Panc1 (cell line): ENCODE results near the gene AMD1. TPM values are rescaled to one million over a fixed set of nuclear protein-coding genes. Genes with fewer than 3 reads are reported as not detected.

ENCODE experiments used
- ATAC-seq: fragments of 200-7000 bp; cut with Tn5 transposase; 2 replicates; pipeline ENCODE4 v1.9.1; 2020; ENCODE audit warnings: mild to moderate bottlenecking, moderate library complexity
- Bru-seq: library from RNA; stranded (reverse); fragments of 400-500 nt; gene quantifications from one replicate; lab custom pipeline; 2021; lab: Mats Ljungman, UMichigan
- BruChase-seq, 2 experiments: library from RNA; stranded (reverse); fragments of 400-500 nt; gene quantifications; one replicate each; lab custom pipeline; 2021; lab: Mats Ljungman, UMichigan
- BruUV-seq: library from RNA; stranded (reverse); fragments of 400-500 nt; replicated peaks from 2 replicates; lab custom pipeline; 2021; lab: Mats Ljungman, UMichigan
- CTCF ChIA-PET: fragments of 300-600 bp; sonication (Branson Sonifier 250); formaldehyde crosslinking; loops from one replicate; lab custom pipeline; 2022; ENCODE audit warnings: antibody characterized with exemption; lab: Charles Lee
- POLR2A ChIA-PET: fragments of 300-600 bp; sonication (Branson Sonifier 250); formaldehyde crosslinking; loops from one replicate; lab custom pipeline; 2022; ENCODE audit warnings: antibody characterized with exemption; lab: Charles Lee
- DNase-seq: peaks from one replicate; pipeline ENCODE4 v3.0.0-alpha.2; 2010; ENCODE audit warnings: low read depth, low spot score
- H3K27ac ChIP-seq: 2 replicates; pipeline ENCODE4 v1.5.1; 2011; ENCODE audit warnings: mild to moderate bottlenecking, low read length, inconsistent platforms
- H3K27me3 ChIP-seq: fragments of 200-500 bp; sonication (Bioruptor generic); 2 replicates; pipeline ENCODE4 v1.6.0; 2014; ENCODE audit warnings: low read length, inconsistent platforms; ENCODE audit not compliant: control insufficient read depth, insufficient read depth
- H3K36me3 ChIP-seq: fragments of 200-500 bp; sonication (Bioruptor generic); 2 replicates; pipeline ENCODE4 v1.5.1; 2014; ENCODE audit warnings: inconsistent platforms, mild to moderate bottlenecking, low read length, moderate library complexity; ENCODE audit not compliant: control insufficient read depth, insufficient read depth
- H3K4me1 ChIP-seq: 2 replicates; pipeline ENCODE4 v1.5.1; 2011; ENCODE audit warnings: inconsistent platforms, mild to moderate bottlenecking, low read length, moderate library complexity; ENCODE audit not compliant: control insufficient read depth, insufficient read depth
- H3K4me3 ChIP-seq, 2 experiments: 2 replicates each; pipeline ENCODE4 v1.5.1; 2011 to 2012; ENCODE audit warnings: low read depth in 2 of 2, low read length in 2 of 2, mild to moderate bottlenecking in 2 of 2, inconsistent platforms in 1 of 2, moderate library complexity in 1 of 2
- H3K9me3 ChIP-seq: fragments of 200-500 bp; sonication (Bioruptor generic); 2 replicates; pipeline ENCODE4 v1.5.1; 2014; ENCODE audit warnings: low read depth, mild to moderate bottlenecking, inconsistent platforms, low read length, moderate library complexity; ENCODE audit not compliant: control insufficient read depth, insufficient read depth
- CTCF ChIP-seq: fragments of 450-650 bp; IDR thresholded peaks from 2 replicates; pipeline ENCODE4 v1.5.1; 2017; ENCODE audit warnings: mild to moderate bottlenecking
- POLR2AphosphoS5 ChIP-seq: IDR thresholded peaks from 2 replicates; pipeline ENCODE4 v1.6.1; 2012; ENCODE audit warnings: mild to moderate bottlenecking, low read depth, low read length, moderate library complexity
- SIN3A ChIP-seq: IDR thresholded peaks from 2 replicates; pipeline ENCODE4 v1.6.1; 2012; ENCODE audit warnings: low read depth, mild to moderate bottlenecking, low read length, moderate library complexity, borderline replicate concordance; ENCODE audit not compliant: insufficient read depth
- TCF7L2 ChIP-seq: IDR thresholded peaks from 2 replicates; pipeline ENCODE4 v1.6.1; 2011; ENCODE audit warnings: mild to moderate bottlenecking, low read depth, low read length, inconsistent platforms
- in situ Hi-C: cut with HindIII; loops from 2 replicates; pipeline ENCODE4 v1.10.0; 2016; ENCODE audit warnings: low sequenced_read_pairs, low pct_unique_long_range_greater_than_20kb
- intact Hi-C: fragments of 100-400 bp; cut with micrococcal nuclease; formaldehyde crosslinking; loops from one replicate; pipeline ENCODE4 v1.10.0; 2022; ENCODE audit not compliant: unreplicated experiment
- long read RNA-seq: library from polyadenylated mRNA; unstranded; transcript quantifications from one replicate; pipeline ENCODE4 v2.0.0, GENCODE V29; 2021; ENCODE audit not compliant: unreplicated experiment
- polyA plus RNA-seq: library from polyadenylated mRNA; unstranded; fragments of >200 nt; gene quantifications from one replicate; pipeline ENCODE4 v1.2.1, GENCODE V29; 2012; ENCODE audit warnings: missing spikeins; ENCODE audit not compliant: insufficient read length
- total RNA-seq: library from RNA; stranded (reverse); gene quantifications from one replicate; pipeline ENCODE4 v1.2.1, GENCODE V29; 2021; ENCODE audit not compliant: unreplicated experiment
- TF ChIP-seq, protein P1 (sequence below), 2 experiments: IDR thresholded peaks; 2 replicates each; pipeline ENCODE4 v1.6.1; 2011 to 2012; ENCODE audit warnings: low read depth in 2 of 2, control low read depth in 1 of 2, low read length in 1 of 2, mild to moderate bottlenecking in 1 of 2, moderate library complexity in 1 of 2; ENCODE audit not compliant: insufficient read depth in 1 of 2

AMD1 gene
- 81.7 TPM for total RNA-seq
- 31.5 TPM for polyA plus RNA-seq
- Bru-seq, nascent RNA, result percentile 99 among the genes with signal in this experiment
- percentile 99 among the genes with signal in this experiment for BruChase-seq, experiment 1, labeled RNA remaining after a 2-hour chase
- percentile 96 among the genes with signal in this experiment for BruChase-seq, experiment 2, labeled RNA remaining after a 6-hour chase
- long read RNA-seq, transcript AMD1-204 (9 exons, 3,438 nt), result major isoform, 185 of 216 reads
- long read RNA-seq, partial matches to known transcripts, result 1 of 216 reads
- long read RNA-seq, other reads (novel, unspliced or antisense), result 21 of 216 reads

DNA sequence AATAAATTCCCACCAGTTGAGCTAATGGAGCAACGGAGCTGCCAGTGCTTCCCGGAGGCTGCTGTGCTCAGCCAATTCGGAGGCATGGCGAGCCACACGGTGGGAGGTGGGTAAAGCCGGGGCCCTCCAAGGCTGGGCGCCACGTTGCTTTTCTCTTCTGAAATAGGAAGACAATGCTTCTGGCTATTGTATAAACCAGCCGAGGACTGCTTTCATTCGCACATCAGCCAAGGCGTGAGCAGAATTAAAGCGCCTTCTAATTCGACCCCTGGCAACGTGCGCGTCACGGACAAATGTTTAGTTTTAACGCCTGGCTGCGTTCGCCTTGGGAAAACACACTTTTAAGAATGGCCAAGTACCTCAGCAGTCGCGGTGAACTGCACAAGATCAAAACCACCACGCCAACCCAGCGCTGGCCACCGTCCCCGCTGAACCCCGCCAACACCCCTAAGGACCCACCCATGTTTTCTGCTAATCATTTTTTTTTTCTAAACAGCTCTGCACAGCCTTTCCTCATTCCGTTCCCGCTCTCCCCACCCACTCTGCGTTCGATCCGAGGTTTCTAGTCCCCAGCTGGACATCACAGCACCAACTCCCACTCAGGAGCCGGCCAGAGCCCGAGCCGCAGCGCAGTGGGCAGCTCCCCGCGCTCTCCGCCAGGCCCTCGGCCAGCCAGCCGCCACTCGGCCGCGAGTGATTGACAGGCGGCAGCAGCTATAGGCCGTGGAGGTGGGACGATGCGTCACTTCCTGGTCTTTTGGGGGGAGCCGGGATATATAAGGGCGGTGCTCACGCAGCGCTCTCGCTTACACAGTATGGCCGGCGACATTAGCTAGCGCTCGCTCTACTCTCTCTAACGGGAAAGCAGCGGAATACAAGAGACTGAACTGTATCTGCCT is at the start of gene AMD1:
TSS of gene AMD1 (plus strand) at position 805 of the 899 bp plus-strand sequence. CDS start 321 bp downstream, outside the sequence.
- peaks cover 24% of the 10 kb centered on the region for H3K4me1 ChIP-seq
- DNase-seq (peak; percentile 96), ATAC-seq (peak; percentile 92)
- TF ChIP-seq SIN3A (peak; percentile 89), POLR2AphosphoS5 (peak; percentile 100), CTCF (no peak), TCF7L2 (peak; percentile 84)
- TF ChIP-seq, protein P1, sequence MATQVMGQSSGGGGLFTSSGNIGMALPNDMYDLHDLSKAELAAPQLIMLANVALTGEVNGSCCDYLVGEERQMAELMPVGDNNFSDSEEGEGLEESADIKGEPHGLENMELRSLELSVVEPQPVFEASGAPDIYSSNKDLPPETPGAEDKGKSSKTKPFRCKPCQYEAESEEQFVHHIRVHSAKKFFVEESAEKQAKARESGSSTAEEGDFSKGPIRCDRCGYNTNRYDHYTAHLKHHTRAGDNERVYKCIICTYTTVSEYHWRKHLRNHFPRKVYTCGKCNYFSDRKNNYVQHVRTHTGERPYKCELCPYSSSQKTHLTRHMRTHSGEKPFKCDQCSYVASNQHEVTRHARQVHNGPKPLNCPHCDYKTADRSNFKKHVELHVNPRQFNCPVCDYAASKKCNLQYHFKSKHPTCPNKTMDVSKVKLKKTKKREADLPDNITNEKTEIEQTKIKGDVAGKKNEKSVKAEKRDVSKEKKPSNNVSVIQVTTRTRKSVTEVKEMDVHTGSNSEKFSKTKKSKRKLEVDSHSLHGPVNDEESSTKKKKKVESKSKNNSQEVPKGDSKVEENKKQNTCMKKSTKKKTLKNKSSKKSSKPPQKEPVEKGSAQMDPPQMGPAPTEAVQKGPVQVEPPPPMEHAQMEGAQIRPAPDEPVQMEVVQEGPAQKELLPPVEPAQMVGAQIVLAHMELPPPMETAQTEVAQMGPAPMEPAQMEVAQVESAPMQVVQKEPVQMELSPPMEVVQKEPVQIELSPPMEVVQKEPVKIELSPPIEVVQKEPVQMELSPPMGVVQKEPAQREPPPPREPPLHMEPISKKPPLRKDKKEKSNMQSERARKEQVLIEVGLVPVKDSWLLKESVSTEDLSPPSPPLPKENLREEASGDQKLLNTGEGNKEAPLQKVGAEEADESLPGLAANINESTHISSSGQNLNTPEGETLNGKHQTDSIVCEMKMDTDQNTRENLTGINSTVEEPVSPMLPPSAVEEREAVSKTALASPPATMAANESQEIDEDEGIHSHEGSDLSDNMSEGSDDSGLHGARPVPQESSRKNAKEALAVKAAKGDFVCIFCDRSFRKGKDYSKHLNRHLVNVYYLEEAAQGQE (IDR thresholded peaks at IDR 0.05; ENCODE audit: insufficient read depth in 1 of 2, low read depth in 2 of 2, low read length in 1 of 2), result peak; percentile 40 to 48; a peak in 2 of 4 replicates
- POLR2A ChIA-PET, result interaction anchor here (0.5 to 4.6 kb wide), 43 partner anchors 9 to 1807 kb away, joined by 3 to 98 read pairs (median 4); partner anchors contain the start of genes CDK19 and RPF2
- TSS peak; percentile 94 for BruUV-seq
- in situ Hi-C loops, result loop anchor here (10.0 kb wide), 1 partner anchor 199 kb away; no protein-coding TSS in a partner anchor
- no peaks in the 10 kb centered on the region; the same call in 1 of the 2 replicates for H3K36me3 ChIP-seq
- intact Hi-C loops, result no loop called here
- no peaks in the 10 kb centered on the region for H3K27me3 ChIP-seq
- peak within 1 kb of the TSS; percentile 86 for H3K27ac ChIP-seq
- no peaks in the 10 kb centered on the region for H3K9me3 ChIP-seq
- CTCF ChIA-PET, result interaction anchor here (0.7 to 1.1 kb wide), 4 partner anchors 10 to 313 kb away, joined by 4 to 6 read pairs (median 5); partner anchors contain the start of gene CDK19
- peak within 1 kb of the TSS; percentile 85 to 88 for H3K4me3 ChIP-seq

- TF ChIP-seq CTCF (no peak), POLR2AphosphoS5 (no peak), TCF7L2 (no peak), SIN3A (no peak)
- TF ChIP-seq, protein P1 (IDR thresholded peaks at IDR 0.05; ENCODE audit: insufficient read depth in 1 of 2, low read depth in 2 of 2, low read length in 1 of 2), result no peak
- ChIA-PET POLR2A (interaction anchor here (0.7 kb wide), 2 partner anchors 48 to 1587 kb away, joined by 11 to 15 read pairs; no protein-coding TSS in a partner anchor), CTCF (interaction anchor here (0.6 kb wide), 1 partner anchor 27 kb away, joined by 3 read pairs; no protein-coding TSS in a partner anchor)
- intact Hi-C loops, result no loop called here
- BruUV-seq, result no TSS peak
- DNase-seq, result no peak
- Histone ChIP-seq H3K36me3 (no peaks in the 10 kb centered on the region), H3K4me1 (no peaks in the 10 kb centered on the region), H3K9me3 (no peaks in the 10 kb centered on the region), H3K27me3 (no peaks in the 10 kb centered on the region; the same call in 1 of the 2 replicates), H3K4me3 (no peak overlapping the region), H3K27ac (no peak overlapping the region)
- in situ Hi-C loops, result no loop called here
- ATAC-seq, result no peak
Observed at GRCh38 chr6:110826236-110827129, 48.1 kb upstream of the AMD1 start.
